ENCODE measurements around the gene CATSPER1. TPM values are rescaled to one million over a fixed set of nuclear protein-coding genes. Genes with fewer than 3 reads are reported as not detected.
"Not testable (repeated sequence)": the region's sequence is repeated elsewhere in the genome, so short reads cannot be mapped to it uniquely, and the experiment has no call there.

CATSPER1 gene
- total RNA-seq, 3 donors from 2014 or later (not counting 1 experiment from before 2014, with no cell fraction given): 12.2 to 16.9 (median 13.3) TPM

GRCh38 chr11:66032957-66033735 is 6.9 kb upstream of the CATSPER1 start:
- Histone ChIP-seq H3K9me3 (ENCODE audit: control insufficient read depth, insufficient read depth, low read length) (no peaks in the 10 kb centered on the region), H3K4me3 (ENCODE audit: low read length) (no peak overlapping the region), H3K27ac (ENCODE audit: low read length) (no peak overlapping the region), H3K36me3 (ENCODE audit: control insufficient read depth, insufficient read depth, low read length) (no peaks in the 10 kb centered on the region), H3K27me3 (ENCODE audit: control insufficient read depth, insufficient read depth, low read length) (peaks cover 4% of the 10 kb centered on the region), H3K4me1 (ENCODE audit: control insufficient read depth, insufficient read depth, low read length) (no peaks in the 10 kb centered on the region)
- Mint-ChIP-seq H3K36me3 (no peaks in the 10 kb centered on the region), H3K4me3 (no peak overlapping the region), H3K27me3 (ENCODE audit: low read depth in 2 of 2) (peaks cover 0 to 8% of the 10 kb centered on the region in 2 donors), H3K4me1 (no peaks in the 10 kb centered on the region), H3K27ac (no peak overlapping the region), H3K9me3 (no peaks in the 10 kb centered on the region)
- intact Hi-C loops (cut with micrococcal nuclease): no loop called here
- DNase-seq (no peak), ATAC-seq (no peak)
- TF ChIP-seq, protein P1, sequence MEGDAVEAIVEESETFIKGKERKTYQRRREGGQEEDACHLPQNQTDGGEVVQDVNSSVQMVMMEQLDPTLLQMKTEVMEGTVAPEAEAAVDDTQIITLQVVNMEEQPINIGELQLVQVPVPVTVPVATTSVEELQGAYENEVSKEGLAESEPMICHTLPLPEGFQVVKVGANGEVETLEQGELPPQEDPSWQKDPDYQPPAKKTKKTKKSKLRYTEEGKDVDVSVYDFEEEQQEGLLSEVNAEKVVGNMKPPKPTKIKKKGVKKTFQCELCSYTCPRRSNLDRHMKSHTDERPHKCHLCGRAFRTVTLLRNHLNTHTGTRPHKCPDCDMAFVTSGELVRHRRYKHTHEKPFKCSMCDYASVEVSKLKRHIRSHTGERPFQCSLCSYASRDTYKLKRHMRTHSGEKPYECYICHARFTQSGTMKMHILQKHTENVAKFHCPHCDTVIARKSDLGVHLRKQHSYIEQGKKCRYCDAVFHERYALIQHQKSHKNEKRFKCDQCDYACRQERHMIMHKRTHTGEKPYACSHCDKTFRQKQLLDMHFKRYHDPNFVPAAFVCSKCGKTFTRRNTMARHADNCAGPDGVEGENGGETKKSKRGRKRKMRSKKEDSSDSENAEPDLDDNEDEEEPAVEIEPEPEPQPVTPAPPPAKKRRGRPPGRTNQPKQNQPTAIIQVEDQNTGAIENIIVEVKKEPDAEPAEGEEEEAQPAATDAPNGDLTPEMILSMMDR (IDR thresholded peaks at IDR 0.05): no peak
- 93% methylated on average over 7 of the region's 8 CpGs for WGBS (ENCODE audit: insufficient coverage)

DNA sequence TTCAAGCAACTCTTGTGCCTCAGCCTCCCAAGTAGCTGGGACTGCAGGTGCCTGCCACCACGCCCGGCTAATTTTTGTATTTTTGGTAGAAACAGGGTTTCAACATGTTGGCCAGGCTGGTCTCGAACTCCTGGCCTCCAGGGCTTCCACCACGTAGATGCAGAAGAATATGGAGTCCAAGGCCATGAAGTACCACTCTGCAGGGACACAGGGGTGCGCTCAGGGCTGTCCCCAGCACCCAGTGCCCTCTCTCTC is 3.2 kb downstream of the CATSPER1 start:
- WGBS (ENCODE audit: insufficient coverage): 85% methylated on average over 5 of the region's 5 CpGs
- H3K36me3 ChIP-seq (ENCODE audit: control insufficient read depth, insufficient read depth, low read length); H3K27ac ChIP-seq (ENCODE audit: low read length); H3K9me3 ChIP-seq (ENCODE audit: control insufficient read depth, insufficient read depth, low read length); DNase-seq; H3K36me3 Mint-ChIP-seq; H3K4me3 Mint-ChIP-seq; H3K27me3 ChIP-seq (ENCODE audit: control insufficient read depth, insufficient read depth, low read length); H3K27me3 Mint-ChIP-seq (ENCODE audit: low read depth in 2 of 2); intact Hi-C loops (cut with micrococcal nuclease); ATAC-seq; H3K4me3 ChIP-seq (ENCODE audit: low read length); H3K27ac Mint-ChIP-seq; H3K9me3 Mint-ChIP-seq: not testable (repeated sequence)
- peaks cover 30 to 32% of the 10 kb centered on the region in 2 donors for H3K4me1 Mint-ChIP-seq
- peaks cover 31% of the 10 kb centered on the region for H3K4me1 ChIP-seq (ENCODE audit: control insufficient read depth, insufficient read depth, low read length)

GRCh38 chr11:66022401-66023185 is 3.7 kb downstream of the CATSPER1 start:
- intact Hi-C loops (cut with micrococcal nuclease): no loop called here
- H3K27ac ChIP-seq (ENCODE audit: low read length): no peak overlapping the region
- H3K4me1 Mint-ChIP-seq: peaks cover 30 to 32% of the 10 kb centered on the region in 2 donors
- no peaks in the 10 kb centered on the region for H3K36me3 ChIP-seq (ENCODE audit: control insufficient read depth, insufficient read depth, low read length)
- no peak overlapping the region for H3K4me3 ChIP-seq (ENCODE audit: low read length)
- H3K27me3 Mint-ChIP-seq (ENCODE audit: low read depth in 2 of 2): peaks cover 4 to 5% of the 10 kb centered on the region in 2 donors
- peak overlapping the region; percentile 82 for H3K4me3 Mint-ChIP-seq
- peaks cover 31% of the 10 kb centered on the region for H3K4me1 ChIP-seq (ENCODE audit: control insufficient read depth, insufficient read depth, low read length)
- H3K9me3 Mint-ChIP-seq: no peaks in the 10 kb centered on the region
- WGBS (ENCODE audit: insufficient coverage): 24% methylated on average over 46 of the region's 46 CpGs
- H3K27me3 ChIP-seq (ENCODE audit: control insufficient read depth, insufficient read depth, low read length): no peaks in the 10 kb centered on the region
- no peaks in the 10 kb centered on the region for H3K9me3 ChIP-seq (ENCODE audit: control insufficient read depth, insufficient read depth, low read length)
- DNase-seq: peak; percentile 84 to 85
- ATAC-seq: peak; percentile 82 to 85 (median 83)
- H3K27ac Mint-ChIP-seq: peak overlapping the region in 1 of 2 donors; percentile 91
- TF ChIP-seq, protein P1 (IDR thresholded peaks at IDR 0.05): peak; percentile 98
- no peaks in the 10 kb centered on the region for H3K36me3 Mint-ChIP-seq

GRCh38 chr11:66020618-66021357 is 5.5 kb downstream of the CATSPER1 start:
- Mint-ChIP-seq H3K4me3 (peak overlapping the region; percentile 82), H3K36me3 (no peaks in the 10 kb centered on the region)
- ATAC-seq: peak; percentile 82 to 89 (median 87)

More at GRCh38 chr11:66020618-66021357, 5.5 kb downstream of the CATSPER1 start:
- peak overlapping the region; percentile 21 for H3K4me3 ChIP-seq (ENCODE audit: low read length)
- peak overlapping the region; percentile 61 for H3K27ac ChIP-seq (ENCODE audit: low read length)
- DNase-seq: peak; percentile 32 to 66
- H3K9me3 ChIP-seq (ENCODE audit: control insufficient read depth, insufficient read depth, low read length): no peaks in the 10 kb centered on the region
- WGBS (ENCODE audit: insufficient coverage): 63% methylated on average over 25 of the region's 25 CpGs
- Mint-ChIP-seq H3K4me1 (peaks cover 30 to 32% of the 10 kb centered on the region in 2 donors), H3K27me3 (ENCODE audit: low read depth in 2 of 2) (peaks cover 4 to 5% of the 10 kb centered on the region in 2 donors), H3K9me3 (no peaks in the 10 kb centered on the region), H3K27ac (peak overlapping the region; percentile 57 to 91)
- peaks cover 31% of the 10 kb centered on the region for H3K4me1 ChIP-seq (ENCODE audit: control insufficient read depth, insufficient read depth, low read length)
- intact Hi-C loops (cut with micrococcal nuclease): loop anchor here (2.0 kb wide), 1 partner anchor 18 kb away; the partner anchor contains the start of genes BANF1 and EIF1AD
- no peaks in the 10 kb centered on the region for H3K36me3 ChIP-seq (ENCODE audit: control insufficient read depth, insufficient read depth, low read length)
- H3K27me3 ChIP-seq (ENCODE audit: control insufficient read depth, insufficient read depth, low read length): no peaks in the 10 kb centered on the region
- TF ChIP-seq, protein P1 (IDR thresholded peaks at IDR 0.05): no peak

Measured in natural killer cell (primary cell).